Activated CD4-positive, alpha-beta T cell treated with anti-CD3 and anti-CD28 coated beads, Interleukin-2, amount 50 U/mL, for 16 hours (primary cell): Measurements from ENCODE around the gene HPS4.
"Not testable (repeated sequence)": the region's sequence is repeated elsewhere in the genome, so short reads cannot be mapped to it uniquely, and the experiment has no call there.

ENCODE experiments used
- DNase-seq: peaks from one replicate; pipeline ENCODE4 v3.0.0-alpha.2; 2020

HPS4 gene

GRCh38 chr22:26408562-26409220, 74.9 kb downstream of the HPS4 start:
- not testable (repeated sequence) for DNase-seq

DNA sequence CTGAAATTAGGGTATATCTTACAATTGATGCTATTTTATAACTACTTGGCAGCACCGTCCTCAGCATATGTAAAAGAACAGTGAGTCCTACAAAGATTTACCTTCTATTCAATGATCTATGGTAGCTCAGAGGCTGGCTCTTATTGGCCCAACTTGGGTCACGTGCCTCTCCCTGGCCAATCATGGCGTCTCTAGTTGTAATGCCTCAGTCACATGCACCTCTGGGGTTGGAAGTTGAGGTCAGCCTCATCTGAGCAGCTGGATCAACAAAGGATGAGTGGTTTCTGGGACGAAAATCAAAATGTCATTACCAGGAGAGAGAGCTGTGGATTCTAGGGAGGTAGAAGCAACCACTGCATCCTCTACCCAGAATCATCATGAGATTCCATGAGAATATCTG, 77.5 kb downstream of the HPS4 start:
- DNase-seq = no peak

DNA sequence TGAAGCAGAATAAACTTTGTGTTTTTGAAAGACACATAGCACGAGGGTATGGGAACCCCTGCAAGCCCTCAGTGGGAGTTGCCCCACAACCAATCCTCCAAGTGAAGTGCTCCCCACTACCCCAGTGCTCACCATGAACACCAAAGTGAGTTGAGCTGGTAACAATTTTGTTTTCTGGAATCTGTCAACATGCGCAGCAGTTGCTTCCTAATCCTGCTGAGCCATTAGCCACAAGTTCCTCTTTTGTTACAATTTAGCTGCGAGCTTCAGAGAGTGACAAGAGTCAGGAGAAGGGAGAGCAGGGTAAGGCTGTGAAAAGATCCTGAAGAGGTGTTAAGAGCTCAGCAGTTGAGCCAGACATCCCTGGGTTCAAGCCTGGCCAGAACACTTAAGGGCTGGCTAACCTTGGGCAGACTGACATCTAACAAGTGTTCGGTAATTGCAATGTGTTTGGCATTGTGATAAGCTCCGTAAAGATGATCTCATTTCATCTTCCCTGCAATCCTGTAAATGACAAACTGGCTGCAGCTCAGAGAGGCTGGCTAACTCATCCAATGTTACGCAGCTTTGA, 78.6 kb downstream of the HPS4 start:
- no peak for DNase-seq

DNA sequence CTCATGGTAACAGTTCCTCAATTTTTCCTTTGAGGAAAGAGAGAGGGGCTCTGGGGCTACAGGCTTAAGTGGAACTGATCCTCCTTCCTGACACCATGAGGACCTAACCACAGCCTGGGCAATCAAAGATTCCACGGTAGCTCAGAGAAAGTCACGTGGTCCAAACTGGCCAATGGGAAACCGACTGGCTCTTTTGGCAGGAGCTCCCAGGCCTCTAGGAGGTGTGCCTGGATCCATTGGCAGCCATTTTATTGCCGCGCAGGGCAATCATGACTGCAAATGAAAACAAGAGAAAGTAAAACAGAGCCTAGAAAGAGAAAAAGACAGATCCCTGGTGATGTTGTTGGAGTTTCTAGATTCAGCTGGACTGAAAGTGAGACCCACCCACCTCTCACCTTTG, 81.9 kb downstream of the HPS4 start:
- no peak for DNase-seq
